Adrenal gland (tissue), 12 donors: Measurements from ENCODE around the gene TIMM44. TPM values are rescaled to one million over a fixed set of nuclear protein-coding genes. Genes with fewer than 3 reads are reported as not detected.

Experiments used
- DNase-seq, 7 donors: peaks; one replicate each; pipeline ENCODE4 v3.0.0-alpha.2; 2019 to 2020
- H3K27ac ChIP-seq, 5 donors: fragments of 200-600 bp; sonication (generic) in 4 of 5; 1 replicate in 3 of 5; 2 replicates in 2 of 5; pipeline versions ENCODE4 v1.5.1 to v1.8.0; 2016 to 2020; ENCODE audit warnings: mild to moderate bottlenecking in 1 of 5
- H3K27me3 ChIP-seq: fragments of 200-600 bp; 2 replicates; pipeline ENCODE4 v1.8.0; 2021
- H3K36me3 ChIP-seq, 2 donors: fragments of 200-600 bp; replicated peaks in 1 of 2; 1 replicate in 1 of 2; 2 replicates in 1 of 2; pipeline versions ENCODE4 v1.5.1 to v1.8.0; 2018 to 2022
- H3K4me1 ChIP-seq, 2 donors: fragments of 200-600 bp; replicated peaks in 1 of 2; 1 replicate in 1 of 2; 2 replicates in 1 of 2; pipeline versions ENCODE4 v1.5.1 to v1.8.0; 2018 to 2021
- H3K4me3 ChIP-seq, 4 donors: fragments of 200-600 bp; sonication (generic) in 3 of 4; one replicate each; pipeline ENCODE4 v1.5.1; 2016 to 2018
- H3K9me3 ChIP-seq, 3 donors: fragments of 200-600 bp; sonication (generic) in 1 of 3; replicated peaks in 1 of 3; 1 replicate in 2 of 3; 2 replicates in 1 of 3; pipeline versions ENCODE4 v1.5.1 to v1.8.0; 2016 to 2021
- CTCF ChIP-seq, 6 experiments: fragments of 450-650 bp in 4 of 6; fragments of 200-600 bp in 2 of 6; sonication (generic) in 1 of 6; IDR thresholded peaks; 1 replicate in 5 of 6; 2 replicates in 1 of 6; pipeline versions ENCODE4 v1.5.1 to v1.8.0; 2016 to 2021; ENCODE audit warnings: antibody characterized with exemption in 6 of 6, mild to moderate bottlenecking in 2 of 6, moderate library complexity in 1 of 6
- POLR2A ChIP-seq, 2 donors: fragments of 450-650 bp; IDR thresholded peaks; one replicate each; pipeline ENCODE4 v1.6.1; 2017; ENCODE audit warnings: antibody characterized with exemption in 2 of 2, mild to moderate bottlenecking in 2 of 2, moderate library complexity in 1 of 2
- WGBS, 4 donors: extraction: QIAGEN DNeasy Blood & Tissue Kit in 2 of 4; methylation state at CpG; one replicate each; pipeline versions ENCODE4 v1.1.5 to v1.1.7; 2013 to 2017; 5-methylcytosine and 5-hydroxymethylcytosine counted together
- intact Hi-C, 2 donors: fragments of 100-400 bp; cut with DNase I; formaldehyde crosslinking; loops; one replicate each; pipeline versions ENCODE4 v1.14.1 to v1.15.0; 2022 to 2023
- polyA plus RNA-seq, 3 donors: library from polyadenylated mRNA; stranded (reverse); fragments of 200-250 nt in 2 of 3; fragments of 350-450 nt in 1 of 3; fragmentation: Illumina TruSeq in 1 of 3; extraction: RNeasy Lipid Tissue Mini Kit (QIAGEN cat#74804) in 1 of 3; gene quantifications; one replicate each; pipeline ENCODE4 v1.2.3, GENCODE V29; 2013 to 2014
- total RNA-seq, 9 donors: library from RNA; depleted of rRNA in 4 of 9; stranded (reverse); fragments of >200 nt in 4 of 9; fragments of 120-200 nt in 1 of 9; fragmentation: NEBNext Ultra II Directional in 1 of 9; extraction: Animal tissue kit (Norgen Biotek cat#: 25700) in 1 of 9; gene quantifications; one replicate each; pipeline versions ENCODE4 v1.1.0 to v1.2.4, GENCODE V29; 2013 to 2023
- donor health status: healthy with polysubstance abuse.
- donor health status: Bipolar disorder and iron deficiency.
- donor health status: DM: yes; HTN: yes; CAD: no.
- donor health status: DM: no; HTN: no; CAD: no.
- donor health status: DM: no; HTN: no; CAD: no.
- donor health status: DM: yes; HTN: yes; CAD: no.

Gene TIMM44
- total and polyA plus RNA-seq, 12 donors = 48.1 to 218 (median 60.8) TPM

GRCh38 chr19:7903244-7904073, 40.0 kb downstream of the TIMM44 start, which contains the start of gene MAP2K7:
MAP2K7 (plus strand) TSS chr19:7903877; CDS start chr19:7903945, 68 bp downstream.
- H3K36me3 ChIP-seq = no peaks in the 10 kb centered on the region
- H3K9me3 ChIP-seq = no peaks in the 10 kb centered on the region
- H3K27me3 ChIP-seq = no peaks in the 10 kb centered on the region
- peak within 1 kb of the TSS; percentile 33 to 94 (median 75) for H3K4me3 ChIP-seq
- WGBS, 4 donors = 0% methylated on average over 3 to 88 of the region's 89 CpGs
- intact Hi-C loops = loop anchor here in 1 of 2 donors (5.0 kb wide), 1 partner anchor 41 kb away; no protein-coding TSS in a partner anchor
- peaks cover 20 to 44% of the 10 kb centered on the region in 2 donors for H3K4me1 ChIP-seq
- peak within 1 kb of the TSS in 4 of 5 donors; percentile 66 to 92 (median 90) for H3K27ac ChIP-seq
- DNase-seq = peak; percentile 99 to 100 (median 100)
- TF ChIP-seq POLR2A (IDR thresholded peaks at IDR 0.05) (peak; percentile 69 to 94), CTCF (IDR thresholded peaks at IDR 0.05) (peak; percentile 18 to 46 (median 36))

DNA sequence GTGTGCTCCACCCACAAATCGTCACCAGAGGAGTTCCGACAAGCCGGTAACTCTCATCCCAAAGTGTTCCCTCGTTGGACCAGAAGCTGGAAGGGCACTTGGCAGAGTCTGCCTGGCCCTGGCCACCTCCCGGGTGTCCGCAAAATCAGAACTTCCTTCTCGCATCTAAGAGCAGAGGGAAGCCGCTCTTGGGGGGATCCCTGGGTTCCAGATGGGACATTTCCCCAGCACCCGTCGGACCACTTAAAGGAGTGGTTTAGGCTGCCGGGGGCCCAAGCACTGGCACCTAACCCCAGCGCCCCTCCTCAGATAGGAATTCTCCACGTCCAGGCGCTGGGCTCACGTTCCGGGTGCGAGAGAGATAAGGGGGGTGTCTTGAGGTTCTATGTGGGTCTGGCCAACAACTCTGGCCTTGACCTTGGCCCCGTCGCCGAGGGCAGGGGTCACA, 40.6 kb downstream of the TIMM44 start:
- WGBS, 4 donors = 15 to 28% (median 24%) methylated on average over 11 to 20 of the region's 20 CpGs
- peak in 1 of 7 donors; percentile 47 for DNase-seq
- Histone ChIP-seq H3K4me1 (peaks cover 20 to 39% of the 10 kb centered on the region in 2 donors), H3K27ac (peak overlapping the region in 4 of 5 donors; percentile 66 to 91 (median 88)), H3K27me3 (no peaks in the 10 kb centered on the region), H3K9me3 (no peaks in the 10 kb centered on the region), H3K36me3 (no peaks in the 10 kb centered on the region), H3K4me3 (peak overlapping the region in 3 of 4 donors; percentile 26 to 59 (median 39))
- TF ChIP-seq POLR2A (IDR thresholded peaks at IDR 0.05) = no peak
- TF ChIP-seq CTCF (IDR thresholded peaks at IDR 0.05) = no peak
- intact Hi-C loops = loop anchor here in 1 of 2 donors (5.0 kb wide), 1 partner anchor 41 kb away; no protein-coding TSS in a partner anchor

- H3K4me3 ChIP-seq = no peak overlapping the region
- H3K27me3 ChIP-seq = no peaks in the 10 kb centered on the region
- TF ChIP-seq POLR2A (IDR thresholded peaks at IDR 0.05) (no peak), CTCF (IDR thresholded peaks at IDR 0.05) (no peak)
- H3K27ac ChIP-seq = no peak overlapping the region
- H3K36me3 ChIP-seq = no peaks in the 10 kb centered on the region
- intact Hi-C loops = loop anchor here in 1 of 2 donors (5.0 kb wide), 1 partner anchor 39 kb away; no protein-coding TSS in a partner anchor
- WGBS, 4 donors = 90 to 95% (median 93%) methylated on average over 7 of the region's 7 CpGs
- peaks cover 20 to 30% of the 10 kb centered on the region in 2 donors for H3K4me1 ChIP-seq
- H3K9me3 ChIP-seq = no peaks in the 10 kb centered on the region
- no peak for DNase-seq
Measured at GRCh38 chr19:7901337-7901736, 42.1 kb downstream of the TIMM44 start.

GRCh38 chr19:7900931-7901330, 42.5 kb downstream of the TIMM44 start:
- H3K36me3 ChIP-seq = no peaks in the 10 kb centered on the region
- 81 to 92% (median 87%) methylated on average over 2 to 3 of the region's 3 CpGs for WGBS, 4 donors

More at GRCh38 chr19:7900931-7901330, 42.5 kb downstream of the TIMM44 start:
- Histone ChIP-seq H3K4me3 (no peak overlapping the region), H3K9me3 (no peaks in the 10 kb centered on the region), H3K27ac (no peak overlapping the region), H3K27me3 (no peaks in the 10 kb centered on the region), H3K4me1 (peaks cover 20 to 25% of the 10 kb centered on the region in 2 donors)
- peak in 1 of 7 donors; percentile 21 for DNase-seq
- TF ChIP-seq CTCF (IDR thresholded peaks at IDR 0.05) = no peak
- TF ChIP-seq POLR2A (IDR thresholded peaks at IDR 0.05) = no peak
- intact Hi-C loops = loop anchor here in 1 of 2 donors (5.0 kb wide), 1 partner anchor 39 kb away; no protein-coding TSS in a partner anchor
